Measurements from ENCODE around the gene DSCAML1.

Gene DSCAML1

GRCh38 chr11:117744471-117745150 is 52.4 kb downstream of the DSCAML1 start:
- Histone ChIP-seq H3K9me3 (ENCODE audit: insufficient read depth, low read depth, low read length) (peaks cover 10% of the 10 kb centered on the region), H3K27me3 (ENCODE audit: insufficient read depth, low read length) (no peaks in the 10 kb centered on the region), H2BK5ac (ENCODE audit: low read depth, low read length, poor library complexity) (no peak overlapping the region), H2AFZ (ENCODE audit: insufficient read depth, low read length, poor library complexity) (no peak overlapping the region), H4K12ac (ENCODE audit: low read depth, low read length) (no peak overlapping the region), H2AK5ac (ENCODE audit: low read length) (no peak overlapping the region), H3K14ac (ENCODE audit: low read length) (no peak overlapping the region), H2BK12ac (ENCODE audit: low read length) (no peak overlapping the region), H3K27ac (ENCODE audit: low read depth, low read length) (no peak overlapping the region), H3K79me1 (ENCODE audit: low read length) (no peaks in the 10 kb centered on the region), H3K36me3 (ENCODE audit: control insufficient read depth in 1 of 2, insufficient read depth in 2 of 2, low read length in 2 of 2) (no peaks in the 10 kb centered on the region), H3K4me3 (ENCODE audit: low read depth, low read length) (no peak overlapping the region), H4K91ac (ENCODE audit: low read depth, low read length) (no peak overlapping the region), H3K4me2 (ENCODE audit: low read length) (no peak overlapping the region), H4K8ac (ENCODE audit: low read depth, low read length) (no peak overlapping the region), H2BK120ac (ENCODE audit: insufficient read depth, low read length, poor library complexity) (no peak overlapping the region), H3K79me2 (ENCODE audit: control insufficient read depth, insufficient read depth, low read length, poor library complexity) (no peaks in the 10 kb centered on the region), H3K18ac (ENCODE audit: low read length) (no peak overlapping the region), H3K4ac (ENCODE audit: low read depth, low read length) (no peak overlapping the region), H3K4me1 (ENCODE audit: control insufficient read depth in 1 of 2, insufficient read depth in 2 of 2, low read length in 2 of 2) (no peaks in the 10 kb centered on the region), H3K9ac (ENCODE audit: low read length) (no peak overlapping the region), H3K23ac (ENCODE audit: low read length) (no peak overlapping the region)
- WGBS (ENCODE audit: extremely low coverage, insufficient coverage, insufficient read length): no CpG with 5 or more reads among the region's 11 CpGs
- DNase-seq: no peak

GRCh38 chr11:117743121-117743815 is 53.7 kb downstream of the DSCAML1 start:
- Histone ChIP-seq H3K4ac (ENCODE audit: low read depth, low read length) (no peak overlapping the region), H3K4me1 (ENCODE audit: control insufficient read depth in 1 of 2, insufficient read depth in 2 of 2, low read length in 2 of 2) (peaks cover 0 to 3% of the 10 kb centered on the region in 2 experiments), H3K79me2 (ENCODE audit: control insufficient read depth, insufficient read depth, low read length, poor library complexity) (no peaks in the 10 kb centered on the region), H3K4me2 (ENCODE audit: low read length) (no peak overlapping the region), H3K27ac (ENCODE audit: low read depth, low read length) (no peak overlapping the region), H3K23ac (ENCODE audit: low read length) (no peak overlapping the region), H2BK120ac (ENCODE audit: insufficient read depth, low read length, poor library complexity) (no peak overlapping the region), H2AFZ (ENCODE audit: insufficient read depth, low read length, poor library complexity) (no peak overlapping the region), H3K14ac (ENCODE audit: low read length) (no peak overlapping the region), H3K36me3 (ENCODE audit: control insufficient read depth in 1 of 2, insufficient read depth in 2 of 2, low read length in 2 of 2) (no peaks in the 10 kb centered on the region), H3K9ac (ENCODE audit: low read length) (no peak overlapping the region), H2BK5ac (ENCODE audit: low read depth, low read length, poor library complexity) (no peak overlapping the region), H4K12ac (ENCODE audit: low read depth, low read length) (no peak overlapping the region), H2AK5ac (ENCODE audit: low read length) (no peak overlapping the region), H3K9me3 (ENCODE audit: insufficient read depth, low read depth, low read length) (peaks cover 10% of the 10 kb centered on the region), H4K91ac (ENCODE audit: low read depth, low read length) (no peak overlapping the region), H3K27me3 (ENCODE audit: insufficient read depth, low read length) (no peaks in the 10 kb centered on the region), H4K8ac (ENCODE audit: low read depth, low read length) (no peak overlapping the region), H2BK12ac (ENCODE audit: low read length) (no peak overlapping the region), H3K4me3 (ENCODE audit: low read depth, low read length) (peak overlapping the region; percentile 29), H3K18ac (ENCODE audit: low read length) (no peak overlapping the region), H3K79me1 (ENCODE audit: low read length) (no peaks in the 10 kb centered on the region)
- DNase-seq: no peak
- no CpG with 5 or more reads among the region's 9 CpGs for WGBS (ENCODE audit: extremely low coverage, insufficient coverage, insufficient read length)

GRCh38 chr11:117738246-117738957 is 58.6 kb downstream of the DSCAML1 start:
- Histone ChIP-seq H3K4me2 (ENCODE audit: low read length) (no peak overlapping the region), H4K12ac (ENCODE audit: low read depth, low read length) (no peak overlapping the region), H2BK120ac (ENCODE audit: insufficient read depth, low read length, poor library complexity) (no peak overlapping the region), H3K9ac (ENCODE audit: low read length) (no peak overlapping the region), H3K23ac (ENCODE audit: low read length) (no peak overlapping the region), H3K27ac (ENCODE audit: low read depth, low read length) (no peak overlapping the region), H4K8ac (ENCODE audit: low read depth, low read length) (no peak overlapping the region), H2BK5ac (ENCODE audit: low read depth, low read length, poor library complexity) (no peak overlapping the region), H4K91ac (ENCODE audit: low read depth, low read length) (no peak overlapping the region), H3K4me1 (ENCODE audit: control insufficient read depth in 1 of 2, insufficient read depth in 2 of 2, low read length in 2 of 2) (peaks cover 0 to 3% of the 10 kb centered on the region in 2 experiments), H3K79me1 (ENCODE audit: low read length) (no peaks in the 10 kb centered on the region), H3K79me2 (ENCODE audit: control insufficient read depth, insufficient read depth, low read length, poor library complexity) (no peaks in the 10 kb centered on the region), H3K27me3 (ENCODE audit: insufficient read depth, low read length) (no peaks in the 10 kb centered on the region), H3K14ac (ENCODE audit: low read length) (no peak overlapping the region), H3K4ac (ENCODE audit: low read depth, low read length) (no peak overlapping the region), H2AK5ac (ENCODE audit: low read length) (no peak overlapping the region), H2AFZ (ENCODE audit: insufficient read depth, low read length, poor library complexity) (no peak overlapping the region), H2BK12ac (ENCODE audit: low read length) (no peak overlapping the region), H3K4me3 (ENCODE audit: low read depth, low read length) (no peak overlapping the region), H3K9me3 (ENCODE audit: insufficient read depth, low read depth, low read length) (peaks cover 10% of the 10 kb centered on the region), H3K36me3 (ENCODE audit: control insufficient read depth in 1 of 2, insufficient read depth in 2 of 2, low read length in 2 of 2) (no peaks in the 10 kb centered on the region), H3K18ac (ENCODE audit: low read length) (no peak overlapping the region)
- no peak for DNase-seq
- no CpG with 5 or more reads among the region's 8 CpGs for WGBS (ENCODE audit: extremely low coverage, insufficient coverage, insufficient read length)

GRCh38 chr11:117735350-117735977 is 61.6 kb downstream of the DSCAML1 start:
- no peak overlapping the region for H2AK5ac ChIP-seq (ENCODE audit: low read length)
- no peaks in the 10 kb centered on the region for H3K27me3 ChIP-seq (ENCODE audit: insufficient read depth, low read length)
- no peak overlapping the region for H3K4ac ChIP-seq (ENCODE audit: low read depth, low read length)
- DNase-seq: no peak
- no peak overlapping the region for H3K23ac ChIP-seq (ENCODE audit: low read length)
- H2AFZ ChIP-seq (ENCODE audit: insufficient read depth, low read length, poor library complexity): no peak overlapping the region
- H3K4me2 ChIP-seq (ENCODE audit: low read length): no peak overlapping the region
- WGBS (ENCODE audit: extremely low coverage, insufficient coverage, insufficient read length): no CpG with 5 or more reads among the region's 9 CpGs
- H2BK5ac ChIP-seq (ENCODE audit: low read depth, low read length, poor library complexity): no peak overlapping the region
- no peaks in the 10 kb centered on the region for H3K36me3 ChIP-seq (ENCODE audit: control insufficient read depth in 1 of 2, insufficient read depth in 2 of 2, low read length in 2 of 2)
- no peak overlapping the region for H2BK120ac ChIP-seq (ENCODE audit: insufficient read depth, low read length, poor library complexity)
- no peaks in the 10 kb centered on the region for H3K79me1 ChIP-seq (ENCODE audit: low read length)
- H4K91ac ChIP-seq (ENCODE audit: low read depth, low read length): no peak overlapping the region
- H2BK12ac ChIP-seq (ENCODE audit: low read length): no peak overlapping the region
- no peak overlapping the region for H3K9ac ChIP-seq (ENCODE audit: low read length)
- H4K12ac ChIP-seq (ENCODE audit: low read depth, low read length): no peak overlapping the region
- H3K79me2 ChIP-seq (ENCODE audit: control insufficient read depth, insufficient read depth, low read length, poor library complexity): no peaks in the 10 kb centered on the region
- H3K4me3 ChIP-seq (ENCODE audit: low read depth, low read length): no peak overlapping the region
- no peak overlapping the region for H3K18ac ChIP-seq (ENCODE audit: low read length)
- H3K9me3 ChIP-seq (ENCODE audit: insufficient read depth, low read depth, low read length): peaks cover 3% of the 10 kb centered on the region
- no peak overlapping the region for H3K14ac ChIP-seq (ENCODE audit: low read length)
- peaks cover 0 to 3% of the 10 kb centered on the region in 2 experiments for H3K4me1 ChIP-seq (ENCODE audit: control insufficient read depth in 1 of 2, insufficient read depth in 2 of 2, low read length in 2 of 2)
- H3K27ac ChIP-seq (ENCODE audit: low read depth, low read length): no peak overlapping the region
- no peak overlapping the region for H4K8ac ChIP-seq (ENCODE audit: low read depth, low read length)
